Hematopoietic multipotent progenitor cell treated with erythropoietin and hydrocortisone succinate and interleukin-3 and kit ligand, for 17 days (in vitro differentiated cells): ENCODE results near the gene SERINC1.
A peak's percentile ranks its signal among the peaks of the same experiment; 100 is the strongest.

ENCODE experiments used
- DNase-seq: peaks from one replicate; pipeline ENCODE4 v3.0.0-alpha.2; 2015; ENCODE audit warnings: low spot score

SERINC1 gene

DNA sequence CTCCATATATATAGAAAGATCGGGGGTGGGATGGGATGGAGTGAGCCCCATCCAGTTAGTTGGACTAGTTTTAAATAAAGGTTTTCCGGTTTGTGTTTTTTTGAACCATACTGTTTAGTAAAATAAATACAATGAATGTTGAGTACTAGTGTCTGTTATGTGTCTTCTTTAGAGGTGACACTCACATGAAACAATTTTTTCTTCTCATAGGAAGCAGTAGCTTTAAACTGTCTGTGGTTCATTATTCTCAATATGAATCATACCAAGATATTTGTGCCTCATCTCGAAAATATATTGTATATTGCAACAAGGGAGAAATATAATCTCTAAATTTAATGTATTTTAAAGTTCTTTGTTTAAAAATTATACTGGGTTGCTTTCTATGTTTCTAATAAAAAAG, 38.8 kb downstream of the SERINC1 start:
- no peak for DNase-seq

DNA sequence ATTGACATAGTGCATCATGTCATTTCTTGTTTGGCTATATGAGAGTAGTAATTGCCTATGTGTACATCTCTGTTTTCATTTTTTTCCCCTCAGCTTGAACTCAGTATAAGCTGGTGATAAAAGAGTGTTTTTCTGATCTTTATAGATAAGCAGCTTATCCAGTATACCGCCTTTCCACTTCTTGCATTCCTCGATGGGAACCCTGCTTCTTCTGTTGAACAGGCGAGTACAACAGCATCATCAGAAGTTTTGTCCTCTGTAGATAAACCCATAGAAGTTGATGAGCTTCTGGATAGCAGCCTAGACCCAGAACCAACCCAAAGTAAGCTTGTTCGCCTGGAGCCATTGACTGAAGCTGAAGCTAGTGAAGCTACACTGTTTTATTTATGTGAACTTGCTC, 39.8 kb downstream of the SERINC1 start:
- DNase-seq: no peak

DNA sequence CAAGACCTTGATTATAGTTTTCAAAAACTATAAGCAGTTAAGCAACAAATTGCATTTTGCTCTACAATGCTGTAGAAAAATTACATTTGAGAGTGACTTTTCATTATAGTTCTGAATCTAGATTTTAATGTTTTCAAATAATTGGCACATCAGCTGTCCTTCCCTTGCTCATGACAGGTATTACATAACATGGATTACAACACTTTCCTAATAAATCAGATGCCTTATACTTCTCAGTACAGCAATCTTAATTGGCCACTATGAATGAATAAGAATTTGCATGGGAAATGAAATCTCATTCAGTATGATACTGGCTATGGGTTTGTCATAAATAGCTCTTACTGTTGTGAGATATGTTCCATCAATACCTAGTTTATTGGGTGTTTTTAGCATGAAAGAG, 42.3 kb downstream of the SERINC1 start:
- no peak for DNase-seq

DNA sequence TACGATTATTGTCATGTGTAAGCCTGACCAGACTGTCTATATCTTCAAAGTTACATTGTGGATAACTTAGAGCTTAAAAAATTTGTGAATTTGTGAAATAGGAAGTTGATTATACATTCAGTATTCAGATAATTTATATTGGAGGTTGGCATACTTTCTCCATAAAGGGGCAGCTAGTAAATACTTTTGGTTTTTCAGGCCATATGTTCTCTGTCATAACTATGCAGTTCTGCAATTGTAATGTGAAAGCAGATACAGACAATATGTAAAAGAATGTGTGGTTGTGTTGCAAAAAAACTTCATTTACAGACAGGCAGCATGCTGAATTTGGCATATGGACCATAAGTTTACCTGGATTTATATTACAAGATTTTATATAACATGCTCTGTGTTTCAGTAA, 42.8 kb downstream of the SERINC1 start:
- DNase-seq: no peak

DNA sequence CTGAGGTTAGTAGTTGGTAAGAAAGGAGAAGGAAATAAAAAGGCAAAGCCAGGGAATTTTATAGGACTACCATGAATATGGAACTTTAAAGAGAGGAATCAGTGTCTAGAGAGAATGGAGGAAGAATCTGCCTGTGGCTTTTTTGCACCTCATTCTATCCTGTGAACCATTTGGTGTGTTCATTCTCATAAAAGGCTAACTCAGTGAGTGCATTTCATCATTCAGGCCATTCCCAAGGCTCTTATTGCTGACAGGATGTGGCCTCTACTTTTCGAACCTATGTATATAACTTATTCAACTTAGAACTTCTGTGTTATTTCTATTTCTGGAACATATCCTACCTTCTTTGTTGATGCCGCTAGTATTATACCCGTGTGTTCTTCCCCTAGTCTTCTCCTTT, 45.0 kb downstream of the SERINC1 start:
- no peak for DNase-seq

DNA sequence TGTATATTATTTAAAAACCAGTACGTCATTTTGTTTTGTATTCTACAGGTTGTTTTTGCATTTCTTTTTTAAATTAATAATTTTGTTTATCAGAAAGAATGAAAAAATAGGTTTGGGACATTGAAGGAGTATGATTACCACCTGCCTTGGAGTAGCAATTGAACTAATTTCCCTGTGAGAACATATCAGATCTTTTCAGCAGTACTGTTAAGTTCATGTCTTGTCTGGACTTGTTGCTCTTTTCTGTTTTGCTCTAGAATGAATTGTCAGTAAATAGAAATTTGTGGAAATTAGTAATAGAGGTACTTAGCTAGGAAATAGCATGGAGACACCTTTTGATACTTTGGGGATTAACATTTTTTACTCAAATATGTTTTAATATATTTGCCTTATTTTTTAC, 47.9 kb downstream of the SERINC1 start:
- no peak for DNase-seq

DNA sequence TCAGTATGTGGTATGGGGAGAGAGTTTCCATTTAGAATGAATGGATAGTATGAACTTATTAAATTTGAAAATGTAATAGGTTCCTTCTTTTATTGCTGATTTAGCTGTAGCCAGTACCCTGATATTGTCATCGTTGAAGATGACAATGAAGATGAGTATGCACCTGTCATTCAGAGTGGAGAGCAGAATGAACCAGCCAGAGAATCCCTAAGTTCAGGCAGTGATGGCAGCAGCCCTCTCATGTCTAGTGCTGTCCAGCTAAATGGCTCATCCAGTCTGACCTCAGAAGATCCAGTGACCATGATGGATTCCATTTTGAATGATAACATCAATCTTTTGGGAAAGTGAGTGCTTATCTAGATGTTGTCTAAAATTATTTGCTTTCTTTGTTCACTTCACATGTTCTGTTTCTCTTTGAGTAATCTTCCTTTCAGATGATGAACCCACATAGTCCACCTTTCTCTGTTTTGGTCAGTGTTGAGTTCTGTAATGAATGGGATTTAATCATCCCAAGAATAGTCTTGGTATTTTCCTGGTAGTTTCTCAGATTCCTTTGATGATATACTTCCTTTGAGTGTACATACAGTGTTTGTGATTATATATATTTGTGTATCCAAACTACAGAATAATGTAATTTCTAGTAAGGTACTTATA, 48.9 kb downstream of the SERINC1 start:
- DNase-seq: no peak

DNA sequence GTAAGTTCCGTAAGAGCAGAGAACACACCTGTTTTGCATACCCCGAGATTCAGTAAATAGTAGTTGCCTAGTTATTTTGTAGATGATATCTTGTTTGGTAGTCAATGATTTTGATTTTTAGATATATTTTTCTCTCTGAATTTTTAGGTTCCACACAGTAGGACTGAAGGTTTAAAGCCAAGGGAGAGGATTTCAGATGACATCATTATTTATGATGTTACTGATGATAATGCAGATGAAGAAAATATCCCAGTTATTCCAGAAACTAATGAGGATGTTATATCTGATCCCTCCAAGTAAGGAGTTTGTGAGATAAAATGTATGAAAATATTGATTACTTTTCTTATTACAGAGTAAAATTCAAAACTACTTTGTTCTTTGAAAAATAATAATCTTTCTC, 49.6 kb downstream of the SERINC1 start:
- no peak for DNase-seq

DNA sequence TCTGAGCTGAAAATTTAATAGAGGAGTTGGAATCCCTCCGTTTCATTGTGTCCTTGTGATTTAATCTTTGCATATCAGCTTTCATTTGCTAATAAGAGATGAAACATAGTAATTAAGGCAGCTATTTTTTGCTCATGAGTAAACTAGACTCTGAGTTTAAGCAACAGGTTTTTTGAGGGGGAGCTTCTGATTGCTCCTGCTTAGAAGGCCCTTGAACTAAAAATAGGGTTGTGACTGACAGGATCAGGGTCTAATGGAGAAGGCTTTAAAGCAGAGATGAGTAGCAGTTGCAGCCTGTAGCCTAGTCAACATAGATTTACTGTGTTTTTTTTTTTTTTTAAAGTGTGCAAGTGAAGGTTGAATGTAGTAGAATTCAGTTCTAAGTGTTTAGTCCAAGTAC, 54.8 kb downstream of the SERINC1 start:
- no peak for DNase-seq

DNA sequence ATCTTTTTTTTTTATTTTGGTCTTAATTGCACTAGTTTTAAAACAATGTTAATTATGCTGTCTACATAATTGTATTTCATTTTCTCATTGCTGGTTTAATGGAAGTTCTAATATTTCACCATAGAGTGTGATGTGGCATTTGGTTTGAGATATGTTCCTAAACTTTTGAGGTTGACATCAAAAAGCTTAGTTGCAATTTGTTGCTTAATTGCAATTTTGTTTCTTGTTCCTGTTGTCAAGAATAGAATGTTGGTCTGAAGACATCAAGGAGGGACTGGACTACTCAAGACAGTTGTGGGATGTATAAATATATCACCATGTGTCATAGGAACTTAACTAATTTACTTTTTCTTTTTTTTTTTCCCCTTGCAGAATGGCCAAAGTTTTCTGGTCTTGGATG, 59.6 kb downstream of the SERINC1 start:
- no peak for DNase-seq

DNA sequence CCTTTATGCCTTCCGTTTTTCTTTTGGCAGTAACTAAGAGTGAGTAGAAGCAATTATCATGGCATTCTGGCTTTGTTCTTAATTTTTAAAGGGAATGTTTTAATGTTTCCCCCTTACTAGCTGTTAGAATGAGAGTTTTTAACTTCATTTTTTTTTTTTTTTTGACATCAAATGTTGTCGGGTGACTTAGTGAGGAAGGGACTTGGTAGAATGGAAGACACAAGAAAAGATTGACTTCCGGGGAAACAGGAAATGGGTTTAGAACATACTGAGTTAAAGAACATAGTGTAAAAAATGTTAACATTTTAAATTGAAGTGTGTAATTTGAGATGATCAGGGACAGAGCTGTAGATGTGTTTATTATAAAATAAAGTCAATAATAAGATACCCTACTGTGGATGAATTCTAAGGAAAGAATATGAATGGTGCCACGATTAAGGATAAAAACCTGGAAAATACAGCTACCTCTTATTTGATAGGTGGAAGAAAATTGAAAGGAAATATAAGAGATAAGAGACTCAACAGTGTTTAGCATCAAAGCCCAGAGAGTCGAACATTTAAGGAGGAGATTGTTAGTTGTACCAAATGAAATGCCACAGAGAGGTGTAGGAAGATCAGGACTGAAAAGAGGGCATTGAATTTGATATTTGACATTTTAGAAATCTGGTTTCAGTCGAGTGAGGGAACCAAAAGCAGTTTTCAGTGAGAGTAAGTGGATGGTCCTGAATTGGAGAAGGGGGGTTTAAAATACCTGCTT, 62.7 kb downstream of the SERINC1 start:
- no peak for DNase-seq

DNA sequence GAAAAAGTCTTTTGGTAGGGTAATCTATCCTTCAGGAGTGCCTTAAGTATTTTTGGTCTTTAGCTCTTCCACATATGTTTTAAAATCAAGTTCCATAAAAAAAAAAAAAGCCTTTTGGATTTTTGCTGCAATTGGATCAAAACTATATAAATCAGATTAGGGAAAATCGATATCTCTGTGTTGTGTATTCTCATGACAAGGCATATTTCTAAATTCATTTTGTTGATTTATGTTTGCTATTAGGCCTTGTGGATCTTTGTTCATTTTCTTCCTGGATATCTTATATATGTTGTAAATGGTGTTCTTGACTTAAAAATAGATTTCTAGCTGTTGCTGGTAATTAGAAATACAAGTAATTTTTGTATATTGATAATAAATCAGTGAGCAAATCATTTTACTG, 63.4 kb downstream of the SERINC1 start:
- DNase-seq: no peak

DNA sequence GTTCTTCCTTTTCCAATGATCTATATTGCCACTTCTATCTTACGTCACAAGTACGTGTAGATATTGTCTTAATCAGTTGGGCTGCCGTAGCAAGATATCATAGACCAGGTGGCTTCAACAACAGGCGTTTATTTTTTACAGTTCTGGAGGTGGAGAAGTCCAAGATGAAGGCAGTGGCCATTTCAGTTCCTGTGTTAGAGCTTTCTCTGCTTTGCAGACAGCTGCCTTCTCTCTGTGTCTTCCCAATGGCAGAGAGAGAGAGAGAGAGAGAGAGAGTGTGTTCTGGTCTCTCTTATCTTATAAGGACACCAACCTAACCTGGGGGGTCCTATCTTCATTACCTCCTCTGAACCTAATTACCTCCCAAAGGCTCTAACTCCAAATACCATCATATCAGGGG, 63.9 kb downstream of the SERINC1 start:
- no peak for DNase-seq

DNA sequence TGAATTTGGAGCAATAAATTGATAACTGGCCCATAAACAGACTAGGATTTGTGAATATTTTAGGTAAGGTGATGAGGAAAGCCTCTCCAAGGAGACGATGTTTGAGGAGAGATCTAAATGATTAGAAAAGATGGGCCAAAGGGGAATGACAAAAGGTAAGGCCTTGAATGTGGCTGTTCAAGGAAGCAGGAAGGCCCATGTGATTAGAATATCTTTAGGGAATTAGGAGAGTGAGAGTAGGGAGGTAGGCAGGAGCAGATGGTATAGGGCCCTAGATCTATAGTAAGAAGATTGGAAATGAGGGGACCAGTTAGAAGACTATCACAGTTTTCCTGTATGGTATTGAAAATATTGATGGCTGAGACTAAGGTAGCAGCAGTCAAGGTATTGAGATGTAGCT, 65.4 kb downstream of the SERINC1 start:
- no peak for DNase-seq

DNA sequence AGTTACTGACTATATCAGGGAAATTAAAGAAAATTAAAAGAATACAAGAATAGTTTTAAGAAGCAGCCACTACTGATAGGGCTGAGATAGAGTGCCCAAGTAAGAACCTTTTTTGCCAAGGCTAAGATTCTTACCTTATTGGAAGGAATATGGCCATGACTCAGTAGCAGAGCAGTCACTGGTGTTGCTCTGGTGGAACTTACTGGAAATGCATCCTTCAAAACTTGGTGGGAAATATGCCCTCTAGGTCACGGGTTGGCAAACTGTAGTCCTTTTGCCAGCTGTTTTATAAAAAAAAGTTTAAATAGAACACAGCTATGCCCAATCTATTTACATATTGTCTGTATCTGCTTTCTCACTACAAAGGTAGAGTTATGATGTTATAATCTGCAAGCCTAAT, 66.2 kb downstream of the SERINC1 start:
- no peak for DNase-seq

DNA sequence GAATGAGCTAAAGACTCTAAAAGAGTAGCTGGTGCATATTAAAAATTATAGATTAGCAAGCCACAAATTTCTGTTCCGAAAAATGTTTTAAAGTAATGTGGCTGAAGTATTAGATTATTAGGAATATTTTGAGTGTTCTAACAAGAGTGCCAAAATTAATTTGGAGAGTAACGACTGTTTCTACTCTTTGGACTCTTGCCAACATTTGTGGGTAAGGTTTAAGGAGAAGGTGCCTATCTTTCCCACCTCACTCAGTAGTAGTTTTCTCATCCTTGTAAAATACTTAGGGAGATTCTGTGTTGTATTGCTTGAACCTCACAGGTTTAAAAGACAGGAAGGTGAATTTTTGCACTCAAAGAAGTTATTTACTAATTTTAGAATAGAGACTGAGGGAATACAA, 67.2 kb downstream of the SERINC1 start:
- DNase-seq: peak; percentile 45

DNA sequence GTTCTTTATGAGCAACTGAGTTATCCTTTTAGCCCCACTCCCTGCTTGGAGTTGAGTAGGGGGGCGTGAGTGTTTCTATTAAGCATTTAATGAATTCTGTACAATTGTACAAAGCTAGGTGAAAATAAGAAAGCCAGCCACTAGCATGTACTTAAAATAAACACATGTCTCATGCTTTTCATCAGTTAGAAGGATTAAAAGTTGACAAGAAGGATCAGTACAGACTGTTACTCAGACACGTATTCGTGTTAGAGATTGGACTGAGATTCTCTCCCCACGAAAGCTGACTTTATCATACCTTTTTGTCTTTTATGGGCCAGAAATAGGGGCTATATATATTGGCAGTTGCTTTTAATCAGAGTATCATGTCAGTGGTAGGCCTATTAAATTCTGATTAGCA, 70.5 kb downstream of the SERINC1 start:
- DNase-seq: no peak

DNA sequence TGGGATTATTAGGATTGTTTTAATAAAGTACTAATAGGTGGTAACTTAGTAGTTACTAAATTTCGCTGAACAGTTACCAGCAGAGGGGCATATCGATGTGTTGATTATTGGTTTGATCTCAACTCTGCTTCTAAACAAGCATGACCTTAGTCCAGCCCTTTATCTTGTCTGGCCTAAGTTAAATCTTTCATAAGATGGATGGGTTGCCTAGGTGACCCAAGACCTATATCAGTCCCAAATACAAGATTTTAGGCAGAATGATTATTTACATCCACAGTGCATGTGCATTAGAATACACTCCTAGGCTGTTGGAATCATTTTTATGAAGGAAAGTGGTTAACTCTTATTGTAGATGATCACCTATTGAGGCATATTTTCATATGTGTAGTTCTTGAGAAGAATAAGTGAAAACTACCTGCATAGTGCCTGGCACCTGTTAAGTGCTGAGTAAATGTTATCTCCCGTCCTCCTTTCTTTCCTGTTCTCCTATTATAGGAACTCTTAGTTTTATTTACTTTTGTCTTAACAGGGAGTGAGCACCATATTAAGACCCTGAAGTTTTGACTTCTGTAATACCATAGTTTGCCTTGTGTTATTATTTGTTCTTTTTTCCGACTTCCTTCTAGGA, 71.0 kb downstream of the SERINC1 start:
- DNase-seq: peak; percentile 45

DNA sequence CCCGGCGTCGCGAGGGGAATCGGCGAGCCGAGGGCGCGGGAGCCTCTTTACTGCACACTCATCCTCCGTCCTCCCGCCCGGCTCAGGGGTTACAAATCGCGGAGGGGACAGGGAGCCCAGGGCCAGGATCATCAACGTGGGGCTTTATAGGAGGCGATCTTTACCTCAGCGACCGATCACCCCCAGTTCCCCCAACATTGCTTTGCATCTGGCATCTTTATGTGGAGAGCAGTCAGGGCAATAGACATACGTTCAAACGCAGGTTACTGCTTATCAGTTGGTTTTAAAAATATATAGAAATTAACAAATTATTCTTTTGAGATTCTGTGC, 71.5 kb downstream of the SERINC1 start:
- peak; percentile 40 for DNase-seq

DNA sequence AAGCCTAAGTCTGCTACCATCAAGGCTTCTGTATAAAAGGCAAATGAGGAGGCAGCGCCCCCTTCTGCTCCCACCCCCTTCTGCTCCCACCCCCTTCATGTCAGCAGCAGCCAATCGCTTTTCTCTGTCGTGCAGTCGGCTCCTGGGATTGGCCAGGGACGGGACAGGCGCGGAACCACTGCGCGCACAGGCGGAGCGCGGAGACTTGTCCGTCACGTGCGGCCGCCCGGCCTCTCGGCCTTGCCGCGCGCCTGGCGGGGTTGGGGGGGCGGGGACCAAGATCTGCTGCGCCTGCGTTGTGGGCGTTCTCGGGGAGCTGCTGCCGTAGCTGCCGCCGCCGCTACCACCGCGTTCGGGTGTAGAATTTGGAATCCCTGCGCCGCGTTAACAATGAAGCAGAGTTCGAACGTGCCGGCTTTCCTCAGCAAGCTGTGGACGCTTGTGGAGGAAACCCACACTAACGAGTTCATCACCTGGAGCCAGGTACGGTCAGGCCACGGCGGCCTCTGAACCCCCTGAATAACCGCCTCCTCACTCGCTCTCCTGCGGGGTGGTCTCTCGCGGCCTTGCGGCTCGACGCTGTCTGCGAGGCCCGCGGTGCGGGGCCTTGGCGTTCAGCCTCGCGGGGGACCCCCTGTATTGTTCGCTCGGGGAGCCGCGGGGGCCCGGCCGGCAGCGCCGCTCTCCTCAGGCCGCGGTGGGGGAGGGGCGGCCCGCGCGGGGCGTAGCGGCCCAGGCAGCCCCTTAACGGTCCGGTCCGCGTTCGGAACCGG, 72.1 kb downstream of the SERINC1 start, which contains the start of gene HSF2:
Gene HSF2 (plus strand): TSS at position 305 of the 773 bp plus-strand sequence. CDS start 86 bp downstream, at position 391.
- DNase-seq: peak; percentile 93

DNA sequence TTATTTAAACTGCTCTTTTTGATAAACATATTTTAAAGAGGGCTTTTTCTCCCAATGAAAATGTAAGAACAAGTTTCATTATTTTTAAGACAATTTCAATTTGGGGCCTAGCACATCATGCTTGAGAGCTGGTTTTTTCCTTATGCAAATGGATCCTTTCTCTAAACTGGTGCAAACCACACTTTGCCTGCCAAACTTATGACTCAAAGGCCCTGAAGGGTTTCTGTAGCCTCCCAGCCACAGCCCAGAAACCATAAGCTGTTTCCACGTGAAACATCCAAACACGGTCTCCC, 72.6 kb downstream of the SERINC1 start:
- DNase-seq: no peak

DNA sequence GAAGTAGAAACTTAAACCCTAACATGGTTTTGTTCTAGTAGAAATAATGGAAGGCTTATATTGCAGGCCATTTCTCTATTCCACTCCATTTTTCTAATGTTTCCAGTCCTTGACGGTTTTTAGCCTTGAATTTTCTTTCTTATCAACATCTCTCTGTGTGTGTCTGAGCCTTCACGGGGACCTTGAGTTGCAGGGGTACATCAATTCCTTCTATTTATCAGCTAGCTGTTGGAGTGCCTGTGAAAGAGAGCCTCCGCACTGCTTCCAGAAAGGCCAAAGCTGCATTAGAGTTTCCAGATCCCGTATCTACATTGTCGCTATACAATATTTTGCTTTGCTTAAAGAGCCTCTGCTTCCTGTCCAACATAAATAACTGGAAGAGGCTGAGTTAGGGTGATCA, 77.6 kb downstream of the SERINC1 start:
- no peak for DNase-seq

DNA sequence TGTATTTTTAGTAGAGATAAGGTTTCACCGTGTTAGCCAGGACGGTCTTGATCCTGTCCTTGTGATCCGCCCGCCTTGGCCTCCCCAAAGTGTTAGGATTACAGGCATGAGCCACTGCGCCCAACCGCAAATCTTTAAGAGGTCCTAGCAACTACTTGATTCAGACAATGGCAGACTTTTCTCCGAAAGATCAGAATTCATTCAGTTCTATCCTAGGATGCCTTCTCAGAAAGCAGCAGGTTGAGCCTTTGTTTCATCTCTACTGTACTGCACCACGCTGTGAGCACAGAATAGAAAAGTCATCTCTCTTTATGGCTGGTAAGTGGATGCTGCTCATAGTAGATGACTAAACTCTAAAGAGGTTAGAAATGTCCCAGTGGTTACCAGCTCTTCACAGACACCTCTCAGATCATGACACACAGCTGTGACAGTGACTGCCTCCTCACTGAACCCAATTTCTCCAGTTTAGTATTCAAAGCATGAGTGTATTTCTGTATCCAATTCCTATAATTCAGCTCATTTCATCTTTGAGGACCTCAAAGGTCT, 78.2 kb downstream of the SERINC1 start:
- DNase-seq: no peak
